Measurements from ENCODE around the gene PLD1. TPM values are rescaled to one million over a fixed set of nuclear protein-coding genes. Genes with fewer than 3 reads are reported as not detected.

PLD1 gene
- total RNA-seq, 1 donor from 2014 or later, result 51.5 TPM

GRCh38 chr3:171813897-171814460, 3.7 kb upstream of the PLD1 start:
- no peak for DNase-seq

GRCh38 chr3:171813278-171813896, 3.1 kb upstream of the PLD1 start:
- DNase-seq, result no peak

DNA sequence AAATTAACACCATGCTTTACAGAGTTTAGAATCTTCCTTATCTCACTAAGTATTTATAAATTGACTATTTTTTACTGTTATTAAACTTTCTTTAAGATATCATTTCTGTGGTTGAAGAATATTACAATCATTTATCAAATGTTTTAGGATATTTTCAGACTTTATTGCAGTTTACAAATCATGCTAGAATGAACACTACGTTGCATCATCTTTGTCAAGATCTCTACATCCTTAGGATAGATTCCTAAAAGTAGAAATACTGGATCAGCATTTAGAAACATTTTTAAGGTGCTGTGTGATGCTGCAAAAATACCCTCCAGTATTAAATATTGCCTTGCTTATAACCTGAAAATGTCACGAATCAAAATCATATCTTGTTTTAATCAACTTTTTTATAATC, 2.5 kb upstream of the PLD1 start:
- no peak for DNase-seq

- peak; percentile 32 for DNase-seq
These were observed 1.6 kb upstream of the PLD1 start for GRCh38 chr3:171811913-171812335.

DNA sequence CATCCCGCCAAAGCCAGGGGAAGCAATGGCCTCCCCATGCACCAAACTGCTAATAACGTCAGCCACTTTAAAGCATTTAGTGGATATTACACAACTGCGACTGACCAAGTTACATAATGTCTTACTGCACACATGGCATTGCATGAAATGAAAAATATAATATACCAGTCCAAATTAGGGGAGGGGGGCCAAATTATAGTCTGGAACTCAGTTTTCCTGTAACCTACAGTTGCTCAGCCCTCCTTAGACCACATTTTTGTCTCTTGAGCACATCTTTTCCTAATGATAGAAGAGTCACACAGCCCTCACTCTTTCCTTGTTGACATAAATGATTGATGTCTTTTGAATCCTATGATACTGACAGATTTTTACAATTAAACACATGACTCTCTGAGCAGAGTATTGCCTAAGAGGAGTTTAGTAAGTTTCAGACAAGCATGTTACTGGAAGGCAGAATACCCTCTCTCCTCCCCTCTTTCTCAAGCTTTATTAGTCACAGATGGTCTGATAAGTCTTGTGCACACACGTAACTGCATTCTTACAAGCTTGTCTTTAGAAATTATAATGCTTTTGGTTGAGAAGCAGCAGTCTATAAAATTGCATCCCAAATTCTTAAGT, 1.1 kb upstream of the PLD1 start:
- DNase-seq, result peak; percentile 99

GRCh38 chr3:171810629-171811294, 479 bp upstream of the PLD1 start:
- peak; percentile 85 for DNase-seq

DNA sequence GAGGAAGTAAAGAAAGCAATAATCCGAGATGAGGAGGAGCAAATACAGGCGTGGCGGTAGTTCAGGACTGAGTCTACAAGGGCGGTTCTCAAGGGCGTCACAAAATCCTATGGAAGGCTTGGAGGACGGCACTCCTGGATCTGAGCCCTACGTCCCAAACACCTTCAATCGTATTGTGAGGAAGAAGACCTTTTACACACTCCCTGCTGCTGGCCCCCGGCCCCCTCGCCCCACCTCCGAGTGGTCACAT, 747 bp downstream of the PLD1 start:
- DNase-seq, result peak; percentile 84

DNA sequence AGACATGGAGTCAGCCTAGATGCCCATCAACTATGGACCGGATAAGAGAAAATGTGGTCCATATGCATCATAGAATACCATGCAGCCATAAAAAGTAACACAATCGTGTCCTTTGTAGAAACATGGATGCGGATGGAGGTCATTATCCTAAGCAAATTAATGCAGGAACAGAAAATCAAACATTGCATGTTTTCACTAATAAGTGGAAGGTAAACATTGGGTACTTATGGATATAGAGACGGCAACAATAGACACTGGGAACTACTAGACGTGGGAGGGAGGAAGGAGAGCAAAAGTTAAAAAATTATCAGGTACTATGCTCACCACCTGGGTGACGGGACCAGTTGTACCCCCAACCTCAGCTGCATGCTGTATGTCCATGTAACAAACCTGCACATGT, 2.5 kb downstream of the PLD1 start:
- no peak for DNase-seq

DNA sequence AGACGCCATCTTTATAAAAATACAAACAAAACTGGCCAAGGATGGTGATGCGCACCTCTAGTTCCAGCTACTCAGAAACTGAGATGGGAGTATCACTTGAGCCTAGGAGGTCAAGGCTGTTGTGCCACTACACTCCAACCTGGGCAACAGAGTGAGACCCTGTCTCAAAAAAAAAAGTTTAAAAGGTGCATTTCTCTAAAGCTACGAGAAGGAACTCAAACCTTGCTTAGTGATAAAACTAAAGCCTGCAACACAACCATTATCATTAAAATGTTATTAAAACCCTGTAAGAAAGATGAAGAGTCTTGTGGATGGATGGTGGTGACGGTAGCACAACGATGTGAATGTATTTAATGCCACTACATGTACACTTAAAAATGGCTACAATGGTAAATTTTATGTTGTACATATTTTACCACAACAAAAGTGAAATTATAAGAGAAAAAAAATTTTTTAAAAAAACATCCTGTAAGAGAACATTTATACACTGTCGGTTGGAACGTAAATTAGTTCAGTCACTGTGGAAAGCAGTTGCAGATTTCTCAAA, 3.1 kb downstream of the PLD1 start:
- no peak for DNase-seq

GRCh38 chr3:171806200-171807128, 3.8 kb downstream of the PLD1 start:
- DNase-seq, result peak; percentile 96

GRCh38 chr3:171805687-171806086, 4.6 kb downstream of the PLD1 start:
- DNase-seq, result no peak

DNA sequence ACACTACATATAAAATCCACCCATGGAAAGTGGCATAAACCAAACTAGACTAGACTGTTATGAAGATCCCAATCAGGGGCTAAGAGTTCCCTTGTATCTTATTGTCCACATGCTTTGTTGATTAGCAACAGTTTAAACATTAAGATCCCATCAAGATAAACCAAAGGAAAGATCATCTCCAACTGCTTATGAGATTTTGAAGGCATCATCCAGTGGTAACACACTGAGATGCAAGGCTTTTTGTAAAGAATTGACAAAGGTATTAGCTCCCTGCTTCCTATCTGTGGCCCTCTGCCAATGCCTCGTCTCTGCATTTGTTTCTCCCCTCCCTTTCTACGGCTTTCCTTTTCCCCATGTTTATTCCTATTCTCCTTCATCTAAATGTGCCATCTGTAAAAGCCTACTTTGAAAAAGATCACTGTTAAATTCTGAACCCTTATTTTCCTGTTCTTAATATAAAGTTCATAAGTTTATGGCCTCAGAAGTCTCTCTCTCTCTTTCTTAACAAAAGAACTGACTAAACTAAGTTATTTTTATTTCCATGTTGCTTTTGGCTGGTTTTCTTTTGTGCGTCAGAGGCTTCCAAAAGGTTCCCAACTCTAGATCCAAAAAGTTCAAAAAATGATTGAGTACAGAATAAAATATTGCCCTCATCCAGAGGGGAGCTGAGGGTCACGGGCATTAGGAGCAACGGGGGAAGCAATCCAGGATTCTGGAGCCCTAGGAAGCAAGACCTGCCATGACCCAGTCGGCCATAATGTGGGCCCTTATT, 5.5 kb downstream of the PLD1 start:
- peak; percentile 38 for DNase-seq

DNA sequence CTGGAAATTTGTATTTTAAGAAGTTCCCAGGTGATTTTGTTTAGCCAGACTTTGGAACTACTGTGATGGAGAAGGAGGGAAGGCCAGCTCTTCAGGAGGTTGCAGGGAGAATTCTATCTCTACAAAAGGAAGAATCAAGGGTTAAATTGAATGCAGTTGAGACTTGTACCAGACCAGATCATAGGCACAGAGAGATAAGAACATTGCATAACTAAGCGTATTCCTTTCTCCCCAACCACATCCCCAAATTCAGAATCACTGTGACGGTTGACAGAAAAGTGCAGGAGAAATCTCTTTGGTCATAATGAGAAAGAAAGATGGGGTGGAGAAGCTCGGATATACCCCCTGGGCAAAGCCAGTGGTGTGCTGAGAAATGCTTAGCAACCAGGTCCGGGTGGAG, 7.2 kb downstream of the PLD1 start:
- no peak for DNase-seq

- DNase-seq, result no peak
These were observed 7.7 kb downstream of the PLD1 start for GRCh38 chr3:171802590-171802956.

GRCh38 chr3:171801738-171802589, 8.3 kb downstream of the PLD1 start:
- DNase-seq, result peak; percentile 56

- DNase-seq, result no peak
These were observed 10.8 kb downstream of the PLD1 start for GRCh38 chr3:171799501-171799900.

DNA sequence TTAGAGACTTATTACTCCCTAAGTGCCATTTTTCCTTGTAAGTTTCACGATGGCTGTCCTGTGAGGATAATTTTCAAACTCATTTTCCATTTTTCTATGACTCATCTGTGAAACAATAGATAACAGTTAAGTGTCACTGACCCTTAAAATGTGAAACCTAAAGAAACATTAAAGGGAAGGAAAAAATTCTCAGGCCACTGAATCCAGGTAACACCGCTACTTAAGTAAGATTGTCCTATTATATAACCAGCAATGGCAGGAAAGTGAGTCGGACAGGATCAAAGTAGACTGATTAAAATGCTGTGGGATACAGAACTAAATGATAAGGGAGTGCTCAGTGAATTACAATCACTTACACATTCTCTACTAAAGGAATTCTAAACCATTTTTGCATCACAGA, 12.4 kb downstream of the PLD1 start:
- no peak for DNase-seq

GRCh38 chr3:171797265-171797679, 13.0 kb downstream of the PLD1 start:
- DNase-seq, result no peak

DNA sequence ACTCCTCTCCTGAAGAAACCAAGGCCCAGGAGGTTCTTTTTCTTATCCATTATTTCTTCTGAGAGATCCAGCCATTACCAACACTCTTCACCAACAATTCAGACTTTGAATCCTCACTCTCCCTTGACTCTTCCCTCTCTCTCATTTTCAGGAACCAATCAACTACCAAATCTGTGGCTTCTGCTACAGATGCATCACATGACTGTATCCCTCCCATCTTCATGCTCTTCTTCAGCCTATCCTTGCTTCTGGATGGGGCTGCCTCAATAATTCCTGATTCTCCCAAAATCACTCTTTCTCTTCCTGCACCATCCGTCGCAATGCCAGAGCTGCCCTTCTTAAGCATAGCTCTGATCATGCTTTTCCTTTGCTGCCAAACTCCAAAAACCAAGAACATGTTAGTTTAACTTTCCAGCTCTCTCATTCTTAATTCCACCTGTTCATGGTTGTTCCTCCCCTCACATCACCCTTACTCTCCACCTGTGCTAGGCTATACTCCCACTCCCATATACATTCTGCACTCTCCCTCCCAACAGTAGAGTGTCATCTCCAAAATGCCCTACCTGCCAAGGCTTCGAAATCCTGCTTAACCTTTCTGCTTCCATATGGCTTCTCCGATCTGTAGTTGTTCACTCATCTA, 13.5 kb downstream of the PLD1 start:
- no peak for DNase-seq

DNA sequence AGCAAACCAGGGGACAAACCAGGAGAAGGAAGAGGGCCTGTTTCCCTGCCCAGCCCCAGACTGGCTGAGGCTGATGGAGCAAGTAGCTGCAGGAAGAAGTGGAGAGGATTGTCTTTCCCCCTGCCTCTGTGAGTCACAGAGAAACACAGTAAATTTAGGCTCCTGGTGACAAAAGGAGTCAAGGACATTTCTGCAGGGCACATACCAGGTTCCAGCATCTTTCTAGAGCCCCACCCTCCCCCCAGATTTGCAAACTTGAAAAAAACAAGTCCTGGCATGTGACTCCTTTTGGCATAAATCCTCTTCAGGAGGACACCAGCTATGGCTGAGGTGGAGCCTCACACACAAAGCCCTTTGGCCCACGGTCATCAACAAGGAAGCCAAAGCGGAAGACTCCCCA, 17.8 kb downstream of the PLD1 start:
- no peak for DNase-seq
